GM23248 (cell line): Measurements from ENCODE around the gene GALNT18. TPM values are rescaled to one million over a fixed set of nuclear protein-coding genes. Genes with fewer than 3 reads are reported as not detected.
"Not testable (repeated sequence)": the region's sequence is repeated elsewhere in the genome, so short reads cannot be mapped to it uniquely, and the experiment has no call there.

Source experiments
- DNase-seq: peaks from one replicate; pipeline ENCODE4 v3.0.0-alpha.2; 2015
- H2AFZ ChIP-seq: fragments of 200-600 bp; sonication (generic); 2 replicates; pipeline ENCODE4 v1.6.1; 2016; ENCODE audit warnings: antibody characterized with exemption
- H3F3A ChIP-seq: fragments of 200-600 bp; sonication (generic); 2 replicates; pipeline ENCODE4 v1.6.1; 2016; ENCODE audit warnings: mild to moderate bottlenecking, antibody characterized with exemption, mixed run types; ENCODE audit not compliant: insufficient read depth
- H3K27ac ChIP-seq: fragments of 200-600 bp; sonication (generic); 2 replicates; pipeline ENCODE4 v1.5.1; 2016; ENCODE audit warnings: mild to moderate bottlenecking
- H3K27me3 ChIP-seq: fragments of 200-600 bp; sonication (generic); replicated peaks from 2 replicates; pipeline ENCODE4 v1.6.1; 2016; ENCODE audit warnings: mild to moderate bottlenecking; ENCODE audit not compliant: insufficient read depth
- H3K36me3 ChIP-seq: fragments of 200-600 bp; sonication (generic); 2 replicates; pipeline ENCODE4 v1.6.1; 2016; ENCODE audit warnings: low read depth, mild to moderate bottlenecking
- H3K4me1 ChIP-seq: fragments of 200-600 bp; sonication (generic); 2 replicates; pipeline ENCODE4 v1.6.1; 2016; ENCODE audit warnings: mild to moderate bottlenecking; ENCODE audit not compliant: insufficient read depth
- H3K4me2 ChIP-seq: fragments of 200-600 bp; sonication (generic); one replicate; pipeline ENCODE4 v1.6.1; 2016; ENCODE audit warnings: mild to moderate bottlenecking; ENCODE audit not compliant: unreplicated experiment
- H3K4me3 ChIP-seq: fragments of 200-600 bp; sonication (generic); 2 replicates; pipeline ENCODE4 v1.5.1; 2016; ENCODE audit warnings: mild to moderate bottlenecking
- H3K79me2 ChIP-seq: fragments of 200-600 bp; sonication (generic); 2 replicates; pipeline ENCODE4 v1.6.1; 2016; ENCODE audit warnings: mild to moderate bottlenecking; ENCODE audit not compliant: insufficient read depth
- H3K9ac ChIP-seq: fragments of 200-600 bp; sonication (generic); 2 replicates; pipeline ENCODE4 v1.6.1; 2016; ENCODE audit warnings: mild to moderate bottlenecking
- H3K9me2 ChIP-seq: fragments of 200-600 bp; sonication (generic); 2 replicates; pipeline ENCODE4 v1.6.1; 2016; ENCODE audit warnings: mixed run types, mild to moderate bottlenecking, moderate library complexity; ENCODE audit not compliant: insufficient read depth
- H3K9me3 ChIP-seq: fragments of 200-600 bp; sonication (generic); one replicate; pipeline ENCODE4 v1.6.1; 2017; ENCODE audit warnings: low read depth
- H4K20me1 ChIP-seq: fragments of 200-600 bp; sonication (generic); 2 replicates; pipeline ENCODE4 v1.6.0; 2016; ENCODE audit not compliant: insufficient read depth
- EZH2 ChIP-seq: fragments of 200-600 bp; sonication (generic); IDR thresholded peaks from 2 replicates; pipeline ENCODE4 v1.6.1; 2018; ENCODE audit warnings: antibody characterized with exemption, mild to moderate bottlenecking; ENCODE audit not compliant: insufficient read depth, poor library complexity, severe bottlenecking
- EZH2phosphoT487 ChIP-seq: fragments of 200-600 bp; sonication (generic); IDR thresholded peaks from 2 replicates; pipeline ENCODE4 v1.6.1; 2018; ENCODE audit warnings: antibody characterized with exemption, moderate library complexity, mild to moderate bottlenecking, low read depth; ENCODE audit not compliant: insufficient read depth
- WGBS, 2 experiments: methylation state at CpG; one replicate each; pipeline ENCODE4 v1.1.6; 2015 to 2017; ENCODE audit warnings: low lambda C conversion rate in 2 of 2, low coverage in 1 of 2; ENCODE audit errors: missing lambda C conversion rate in 2 of 2; 5-methylcytosine and 5-hydroxymethylcytosine counted together
- in situ Hi-C: fragments of 300-500 bp; cut with MboI; formaldehyde crosslinking; loops from 2 replicates; pipeline ENCODE4 v1.15.0; 2020
- polyA plus RNA-seq: library from polyadenylated mRNA; unstranded; fragments of >200 nt; fragmentation: Nextera tagmentation; extraction: Ambion mirVana; gene quantifications from 2 replicates; pipeline ENCODE4 v1.2.1, GENCODE V29; 2016
- total RNA-seq: library from RNA; depleted of rRNA; stranded (reverse); fragments of >200 nt; shearing (Covaris generic); gene quantifications from 2 replicates; pipeline ENCODE4 v1.2.3, GENCODE V29; 2014

GALNT18 gene
- total and polyA plus RNA-seq, 2 experiments from 2014 or later, result 4.1 to 5.6 TPM

- DNase-seq, result no peak
- in situ Hi-C loops, result no loop called here
- H2AFZ ChIP-seq, result no peak overlapping the region
- no peaks in the 10 kb centered on the region for H3K9me2 ChIP-seq
- TF ChIP-seq EZH2phosphoT487 (no peak), EZH2 (no peak)
- H3K4me2 ChIP-seq, result no peak overlapping the region
- H3K9me3 ChIP-seq, result no peaks in the 10 kb centered on the region
- H3F3A ChIP-seq, result no peaks in the 10 kb centered on the region
- no peaks in the 10 kb centered on the region for H3K27me3 ChIP-seq
- no peak overlapping the region for H3K4me3 ChIP-seq
- no peak overlapping the region for H3K9ac ChIP-seq
- WGBS, 2 experiments, result 88 to 91% methylated on average over 12 of the region's 12 CpGs
- no peaks in the 10 kb centered on the region for H3K36me3 ChIP-seq
- no peak overlapping the region for H3K27ac ChIP-seq
- H3K79me2 ChIP-seq, result no peaks in the 10 kb centered on the region
- H4K20me1 ChIP-seq, result no peaks in the 10 kb centered on the region
- H3K4me1 ChIP-seq, result no peaks in the 10 kb centered on the region
Observed at GRCh38 chr11:11448626-11449025, 173.2 kb downstream of the GALNT18 start.

- H3K4me2 ChIP-seq, H4K20me1 ChIP-seq, H3K27ac ChIP-seq, H3K4me1 ChIP-seq, H3K27me3 ChIP-seq, H3K9ac ChIP-seq, H3F3A ChIP-seq, H3K36me3 ChIP-seq, H3K4me3 ChIP-seq, H3K9me3 ChIP-seq, in situ Hi-C loops, DNase-seq, H2AFZ ChIP-seq, H3K9me2 ChIP-seq, H3K79me2 ChIP-seq: not testable (repeated sequence)
- 63 to 76% methylated on average over 3 of the region's 3 CpGs for WGBS, 2 experiments
Observed at GRCh38 chr11:11447601-11448000, 174.2 kb downstream of the GALNT18 start.

- TF ChIP-seq EZH2phosphoT487 (no peak), EZH2 (no peak)
- no peaks in the 10 kb centered on the region for H3K9me3 ChIP-seq
- 85 to 89% methylated on average over 6 of the region's 6 CpGs for WGBS, 2 experiments
Observed at GRCh38 chr11:11446967-11447366, 174.8 kb downstream of the GALNT18 start.

GRCh38 chr11:11446564-11446963, 175.2 kb downstream of the GALNT18 start:
- no peaks in the 10 kb centered on the region for H3K36me3 ChIP-seq
- H3K27ac ChIP-seq, result no peak overlapping the region
- in situ Hi-C loops, result no loop called here
- H3K79me2 ChIP-seq, result no peaks in the 10 kb centered on the region
- no peaks in the 10 kb centered on the region for H3K27me3 ChIP-seq
- no peak overlapping the region for H3K4me2 ChIP-seq
- no peak overlapping the region for H3K4me3 ChIP-seq
- no peaks in the 10 kb centered on the region for H3K9me3 ChIP-seq
- H3K9me2 ChIP-seq, result no peaks in the 10 kb centered on the region
- H4K20me1 ChIP-seq, result no peaks in the 10 kb centered on the region
- 52 to 67% methylated on average over 2 of the region's 2 CpGs for WGBS, 2 experiments
- no peaks in the 10 kb centered on the region for H3F3A ChIP-seq
- TF ChIP-seq EZH2phosphoT487 (no peak), EZH2 (no peak)
- DNase-seq, result no peak
- no peaks in the 10 kb centered on the region for H3K4me1 ChIP-seq
- H3K9ac ChIP-seq, result no peak overlapping the region
- no peak overlapping the region for H2AFZ ChIP-seq

More at GRCh38 chr11:11446967-11447366, 174.8 kb downstream of the GALNT18 start:
- no peak overlapping the region for H2AFZ ChIP-seq
- in situ Hi-C loops, result no loop called here
- DNase-seq, result no peak
- H4K20me1 ChIP-seq, result no peaks in the 10 kb centered on the region
- H3K4me1 ChIP-seq, result no peaks in the 10 kb centered on the region
- H3K36me3 ChIP-seq, result no peaks in the 10 kb centered on the region
- H3K27ac ChIP-seq, result no peak overlapping the region
- no peak overlapping the region for H3K4me2 ChIP-seq
- no peak overlapping the region for H3K9ac ChIP-seq
- H3F3A ChIP-seq, result no peaks in the 10 kb centered on the region
- H3K9me2 ChIP-seq, result no peaks in the 10 kb centered on the region
- H3K79me2 ChIP-seq, result no peaks in the 10 kb centered on the region
- no peaks in the 10 kb centered on the region for H3K27me3 ChIP-seq
- H3K4me3 ChIP-seq, result no peak overlapping the region
